OCI-LY1 (cell line): ENCODE data around the gene MCCC1.

ENCODE experiments used
- CTCF ChIP-seq: fragments of 200-600 bp; sonication (generic), shearing (Covaris generic); IDR thresholded peaks from 2 replicates; pipeline ENCODE4 v1.5.1; 2017; ENCODE audit warnings: mild to moderate bottlenecking, antibody characterized with exemption, low read length, moderate library complexity, mixed read lengths
- EZH2 ChIP-seq: fragments of 200-600 bp; sonication (generic), shearing (Covaris generic); IDR thresholded peaks from 2 replicates; pipeline ENCODE4 v1.8.0; 2017; ENCODE audit warnings: borderline replicate concordance, mixed run types, mild to moderate bottlenecking, antibody characterized with exemption, low read length, moderate library complexity, mixed read lengths

GRCh38 chr3:183046883-183047282 is 52.4 kb downstream of the MCCC1 start:
- TF ChIP-seq CTCF, result no peak
- TF ChIP-seq EZH2, result no peak
